Stomach (tissue), 4 donors: Measurements from ENCODE around the gene NUDC.

Experiments used
- EP300 ChIP-seq: sonication (generic); formaldehyde crosslinking; IDR thresholded peaks from one replicate; pipeline ENCODE4 v1.6.1; 2017; ENCODE audit warnings: antibody characterized with exemption
- POLR2A ChIP-seq, 4 donors: fragments of 450-650 bp; IDR thresholded peaks; one replicate each; pipeline ENCODE4 v1.6.1; 2016; ENCODE audit warnings: antibody characterized with exemption in 4 of 4, control low read depth in 2 of 4, mild to moderate bottlenecking in 1 of 4, moderate library complexity in 1 of 4
- TF ChIP-seq, protein P1 (sequence below), 7 experiments: fragments of 450-650 bp in 4 of 7; fragments of 200-600 bp in 3 of 7; sonication (generic) in 3 of 7; IDR thresholded peaks; one replicate each; pipeline ENCODE4 v1.5.1; 2016 to 2019; ENCODE audit warnings: antibody characterized with exemption in 7 of 7, control low read depth in 2 of 7, mild to moderate bottlenecking in 1 of 7

DNA sequence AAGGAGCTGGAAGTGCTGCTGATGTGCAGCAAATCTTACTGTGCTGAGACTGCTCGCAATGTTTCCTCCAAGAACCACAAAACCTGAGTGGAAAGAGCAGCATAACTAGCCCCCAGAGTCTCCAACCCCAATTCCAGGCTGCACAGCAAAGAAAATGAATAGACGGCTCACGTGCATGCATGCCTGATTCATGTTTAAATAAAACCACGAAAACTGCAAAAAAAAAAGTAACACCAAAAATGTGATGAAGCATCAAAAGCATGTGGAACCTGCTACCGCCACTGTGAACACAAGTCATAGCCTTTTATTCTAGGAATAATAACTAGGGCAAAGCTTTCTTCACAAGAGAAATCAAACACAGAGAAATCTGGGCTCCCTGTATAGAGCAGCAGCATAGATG lies 62.3 kb downstream of the NUDC start:
- TF ChIP-seq, protein P1, sequence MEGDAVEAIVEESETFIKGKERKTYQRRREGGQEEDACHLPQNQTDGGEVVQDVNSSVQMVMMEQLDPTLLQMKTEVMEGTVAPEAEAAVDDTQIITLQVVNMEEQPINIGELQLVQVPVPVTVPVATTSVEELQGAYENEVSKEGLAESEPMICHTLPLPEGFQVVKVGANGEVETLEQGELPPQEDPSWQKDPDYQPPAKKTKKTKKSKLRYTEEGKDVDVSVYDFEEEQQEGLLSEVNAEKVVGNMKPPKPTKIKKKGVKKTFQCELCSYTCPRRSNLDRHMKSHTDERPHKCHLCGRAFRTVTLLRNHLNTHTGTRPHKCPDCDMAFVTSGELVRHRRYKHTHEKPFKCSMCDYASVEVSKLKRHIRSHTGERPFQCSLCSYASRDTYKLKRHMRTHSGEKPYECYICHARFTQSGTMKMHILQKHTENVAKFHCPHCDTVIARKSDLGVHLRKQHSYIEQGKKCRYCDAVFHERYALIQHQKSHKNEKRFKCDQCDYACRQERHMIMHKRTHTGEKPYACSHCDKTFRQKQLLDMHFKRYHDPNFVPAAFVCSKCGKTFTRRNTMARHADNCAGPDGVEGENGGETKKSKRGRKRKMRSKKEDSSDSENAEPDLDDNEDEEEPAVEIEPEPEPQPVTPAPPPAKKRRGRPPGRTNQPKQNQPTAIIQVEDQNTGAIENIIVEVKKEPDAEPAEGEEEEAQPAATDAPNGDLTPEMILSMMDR (IDR thresholded peaks at IDR 0.05): no peak
- TF ChIP-seq POLR2A (IDR thresholded peaks at IDR 0.05) (no peak), EP300 (no peak)
